HG03565 (cell line): ENCODE data around the gene MS4A3.
"Not testable (repeated sequence)": the region's sequence is repeated elsewhere in the genome, so short reads cannot be mapped to it uniquely, and the experiment has no call there.

ENCODE experiments used
- ATAC-seq: cut with Tn5 transposase; IDR thresholded peaks from one replicate; pipeline ENCODE4 v1.9.1; 2021; ENCODE audit warnings: mild to moderate bottlenecking, moderate library complexity; ENCODE audit not compliant: unreplicated experiment

MS4A3 gene

DNA sequence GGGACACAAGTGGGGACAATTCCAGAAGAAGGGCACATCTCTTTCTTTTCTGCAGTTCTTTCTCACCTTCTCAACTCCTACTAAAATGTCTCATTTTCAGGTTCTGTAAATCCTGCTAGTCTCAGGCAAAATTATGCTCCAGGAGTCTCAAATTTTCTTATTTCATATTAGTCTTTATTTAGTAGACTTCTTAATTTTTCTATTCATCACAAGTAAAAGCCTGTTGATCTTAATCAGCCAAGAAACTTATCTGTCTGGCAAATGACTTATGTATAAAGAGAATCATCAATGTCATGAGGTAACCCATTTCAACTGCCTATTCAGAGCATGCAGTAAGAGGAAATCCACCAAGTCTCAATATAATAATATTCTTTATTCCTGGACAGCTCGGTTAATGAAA lies 31.9 kb downstream of the MS4A3 start, which contains the start of gene MS4A2:
Gene MS4A2 (plus strand): TSS at position 301 of the 400 bp plus-strand sequence. CDS start 102 bp downstream, outside the sequence.
- ATAC-seq, result no peak

DNA sequence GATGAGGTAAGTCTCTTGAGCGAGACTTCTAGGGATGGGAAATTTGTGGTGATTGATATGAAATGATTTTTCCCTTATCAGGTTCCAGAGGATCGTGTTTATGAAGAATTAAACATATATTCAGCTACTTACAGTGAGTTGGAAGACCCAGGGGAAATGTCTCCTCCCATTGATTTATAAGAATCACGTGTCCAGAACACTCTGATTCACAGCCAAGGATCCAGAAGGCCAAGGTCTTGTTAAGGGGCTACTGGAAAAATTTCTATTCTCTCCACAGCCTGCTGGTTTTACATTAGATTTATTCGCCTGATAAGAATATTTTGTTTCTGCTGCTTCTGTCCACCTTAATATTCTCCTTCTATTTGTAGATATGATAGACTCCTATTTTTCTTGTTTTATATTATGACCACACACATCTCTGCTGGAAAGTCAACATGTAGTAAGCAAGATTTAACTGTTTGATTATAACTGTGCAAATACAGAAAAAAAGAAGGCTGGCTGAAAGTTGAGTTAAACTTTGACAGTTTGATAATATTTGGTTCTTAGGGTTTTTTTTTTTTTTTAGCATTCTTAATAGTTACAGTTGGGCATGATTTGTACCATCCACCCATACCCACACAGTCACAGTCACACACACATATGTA lies 39.1 kb downstream of the MS4A3 start:
- no peak for ATAC-seq

DNA sequence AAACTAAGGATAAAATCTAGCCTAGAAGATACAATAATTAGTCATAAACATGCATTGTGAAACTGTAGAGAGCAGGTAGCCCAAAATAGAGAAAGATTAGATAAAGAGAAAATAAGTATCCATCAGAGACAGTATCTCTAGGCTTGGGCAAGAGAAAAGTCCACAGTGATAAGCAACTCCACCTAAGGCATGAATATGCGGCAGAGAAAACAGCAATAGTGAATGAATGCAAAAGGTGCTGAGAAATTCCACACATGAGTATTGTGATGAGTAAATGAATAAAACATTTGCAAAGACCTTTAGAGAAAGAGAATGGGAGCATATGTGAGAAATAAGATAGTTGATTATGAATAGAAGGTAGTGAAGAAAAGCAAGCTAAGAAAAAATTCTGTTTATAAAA lies 40.7 kb downstream of the MS4A3 start:
- ATAC-seq, result no peak

DNA sequence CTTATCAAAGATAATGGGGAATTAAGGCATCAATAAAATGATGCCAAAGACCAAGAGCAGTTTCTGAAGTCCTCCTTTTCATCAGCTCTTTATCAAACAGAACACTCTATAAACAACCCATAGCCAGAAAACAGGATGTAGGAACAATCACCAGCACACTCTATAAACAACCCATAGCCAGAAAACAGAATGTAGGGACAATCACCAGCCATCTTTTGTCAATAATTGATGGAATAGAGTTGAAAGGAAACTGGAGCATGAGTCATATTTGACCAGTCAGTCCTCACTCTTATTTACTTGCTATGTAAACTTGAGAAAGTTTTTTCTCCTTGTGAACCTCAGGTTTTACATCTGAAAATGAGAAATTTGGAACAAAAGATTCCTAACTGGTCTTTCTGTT lies 42.0 kb downstream of the MS4A3 start:
- no peak for ATAC-seq

DNA sequence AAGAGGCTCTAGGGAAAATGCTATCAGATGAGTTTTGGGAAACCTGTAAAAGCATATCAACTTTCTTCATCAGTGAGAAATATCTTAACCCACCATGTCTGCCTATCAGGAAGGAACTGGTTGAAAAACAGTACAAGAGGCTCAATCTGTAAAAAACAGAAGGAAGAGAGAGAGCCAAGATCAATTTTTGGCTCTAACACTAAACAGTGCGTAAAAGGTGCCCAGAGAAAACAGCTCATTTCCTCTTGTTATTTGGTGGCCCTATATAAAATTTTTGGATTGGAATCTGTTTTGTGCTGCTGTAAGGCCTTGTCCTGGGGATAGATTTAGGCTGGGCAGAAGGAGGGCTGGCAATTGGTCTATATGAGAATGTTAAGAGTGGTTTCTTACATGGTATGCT lies 44.1 kb downstream of the MS4A3 start:
- ATAC-seq, result no peak

DNA sequence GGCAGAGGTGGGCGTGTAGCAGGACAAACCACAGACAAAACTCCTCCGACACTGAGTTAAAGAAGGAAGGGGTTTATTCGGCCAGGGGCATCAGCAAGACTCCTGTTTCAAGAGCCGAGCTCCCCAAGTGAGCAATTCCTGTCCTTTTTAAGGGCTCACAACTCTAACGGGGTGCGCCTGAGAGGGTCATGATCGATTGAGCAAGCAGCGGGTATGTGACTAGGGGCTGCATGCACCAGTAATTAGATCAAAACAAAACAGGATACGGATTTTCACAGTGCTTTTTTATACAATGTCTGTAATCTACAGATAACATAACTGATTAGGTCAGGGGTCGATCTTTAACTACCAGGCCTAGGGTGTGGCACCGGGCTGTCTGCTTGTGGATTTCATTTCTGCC lies 44.9 kb downstream of the MS4A3 start:
- ATAC-seq, result not testable (repeated sequence)

DNA sequence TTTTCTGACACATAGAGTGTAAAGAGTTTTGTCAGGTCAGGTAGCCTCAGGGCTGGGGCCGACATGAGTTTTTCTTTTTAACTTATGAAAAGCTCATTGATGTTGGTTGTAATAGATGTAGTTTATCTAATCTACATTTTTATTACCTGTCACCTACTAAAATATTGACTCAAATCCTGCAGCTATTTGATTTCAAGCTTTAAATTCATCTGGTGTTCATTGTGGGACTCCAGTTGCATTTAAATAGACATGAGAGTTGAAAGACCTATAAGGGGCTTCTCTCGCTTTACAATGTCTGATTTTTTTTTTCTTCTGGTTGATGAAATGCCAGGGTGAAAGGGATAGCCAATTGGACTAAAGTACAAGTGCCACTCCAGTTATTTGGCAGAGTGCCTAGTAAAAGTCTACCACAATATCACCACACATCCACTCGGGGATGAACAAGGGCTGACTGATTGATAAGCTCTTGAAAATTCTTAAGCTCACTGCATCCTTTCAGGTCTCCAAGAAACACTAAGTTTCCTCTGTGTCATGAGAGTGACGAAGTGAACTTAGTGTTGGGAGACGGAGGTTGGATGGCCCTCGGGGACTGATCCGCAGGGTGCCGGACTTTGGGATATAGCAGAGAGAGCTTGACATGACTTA lies 48.1 kb downstream of the MS4A3 start:
- ATAC-seq, result not testable (repeated sequence)

DNA sequence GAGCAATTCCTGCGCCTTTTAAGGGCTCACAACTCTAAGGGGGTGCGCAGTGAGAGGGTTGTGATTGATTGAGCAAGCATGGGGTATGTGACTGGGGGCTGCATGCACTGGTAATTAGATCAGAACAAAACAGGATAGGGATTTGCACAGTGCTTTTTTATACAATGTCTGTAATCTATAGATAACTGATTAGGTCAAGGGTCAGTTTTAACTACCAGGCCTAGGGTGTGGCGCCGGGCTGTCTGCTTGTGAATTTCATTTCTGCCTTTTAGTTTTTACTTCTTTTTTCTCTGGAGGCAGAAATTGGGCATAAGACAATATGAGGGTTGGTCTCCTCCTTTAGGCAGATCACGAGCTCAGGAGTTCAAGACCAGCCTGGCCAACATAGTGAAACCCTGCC lies 52.2 kb downstream of the MS4A3 start:
- ATAC-seq, result not testable (repeated sequence)

DNA sequence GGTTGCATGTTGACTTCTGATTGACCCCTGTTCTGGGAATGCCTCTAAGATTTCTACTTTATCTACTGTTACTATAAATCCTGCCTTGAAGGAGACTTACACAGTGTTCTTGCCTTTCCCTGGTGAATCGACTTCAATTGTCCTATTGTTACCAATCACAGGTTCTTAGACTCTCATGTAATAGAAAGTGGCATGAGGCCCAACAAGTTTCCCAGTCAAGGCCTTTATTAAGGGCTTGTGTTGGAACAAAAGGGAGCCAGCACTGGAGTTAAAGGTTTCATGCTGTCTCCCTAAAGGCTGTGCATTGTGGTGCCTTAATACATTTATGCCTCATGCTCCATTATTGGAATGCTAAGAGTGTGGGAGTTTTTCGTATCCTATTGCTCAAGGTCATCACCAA lies 55.3 kb downstream of the MS4A3 start:
- ATAC-seq, result no peak

DNA sequence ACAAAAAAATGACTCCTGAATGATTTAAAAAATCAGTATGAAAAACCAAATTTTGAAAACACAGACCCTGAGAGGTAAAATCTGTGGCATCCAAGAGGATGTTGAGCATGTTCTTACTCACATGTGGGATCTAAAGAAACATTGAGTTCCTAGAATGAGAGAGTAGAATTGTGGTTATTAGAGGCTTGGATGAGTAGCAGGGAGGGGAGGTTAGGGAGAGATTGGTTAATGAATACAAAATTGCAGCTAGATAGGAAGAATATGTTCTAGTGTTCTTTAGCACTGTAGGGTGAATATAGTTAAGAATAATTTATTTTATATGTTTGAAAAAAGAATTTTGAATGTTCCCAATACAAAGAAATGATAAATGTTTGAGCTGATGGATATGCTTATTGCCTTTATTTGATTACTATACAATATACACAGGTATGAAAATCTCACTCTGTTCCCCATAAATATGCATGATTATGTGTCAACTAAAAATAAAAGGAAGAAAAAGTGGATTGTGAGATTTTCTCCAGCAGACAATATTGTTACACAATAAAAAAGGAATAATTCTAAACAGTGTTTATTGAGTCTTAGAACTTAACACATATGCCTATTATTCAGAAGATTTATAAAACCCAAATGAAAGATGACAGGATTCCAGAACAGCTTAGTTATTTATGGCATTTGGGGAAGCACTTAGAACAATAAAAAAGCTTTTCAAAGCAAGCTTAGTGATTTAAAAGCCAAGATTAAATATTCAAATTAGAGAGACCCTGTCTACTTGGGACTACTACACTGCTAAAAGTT lies 60.7 kb downstream of the MS4A3 start:
- no peak for ATAC-seq

DNA sequence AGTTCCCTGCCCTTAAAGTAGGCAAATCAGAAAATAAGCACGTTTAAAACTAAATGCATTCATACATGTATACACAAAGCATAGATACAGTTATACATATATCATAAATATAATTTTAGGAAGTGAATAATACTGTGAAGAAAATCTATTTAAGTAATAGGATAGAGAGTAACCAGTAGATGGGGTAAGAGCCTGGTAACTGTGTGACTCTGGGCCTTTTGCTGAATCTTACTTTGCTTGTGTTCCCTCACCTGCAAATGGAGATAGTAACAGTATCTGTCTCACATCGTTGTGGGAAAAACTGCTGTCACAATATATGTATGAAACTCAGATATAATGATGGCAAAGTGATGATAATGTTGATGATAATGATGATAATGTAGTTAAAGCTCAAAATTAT lies 61.9 kb downstream of the MS4A3 start:
- no peak for ATAC-seq

DNA sequence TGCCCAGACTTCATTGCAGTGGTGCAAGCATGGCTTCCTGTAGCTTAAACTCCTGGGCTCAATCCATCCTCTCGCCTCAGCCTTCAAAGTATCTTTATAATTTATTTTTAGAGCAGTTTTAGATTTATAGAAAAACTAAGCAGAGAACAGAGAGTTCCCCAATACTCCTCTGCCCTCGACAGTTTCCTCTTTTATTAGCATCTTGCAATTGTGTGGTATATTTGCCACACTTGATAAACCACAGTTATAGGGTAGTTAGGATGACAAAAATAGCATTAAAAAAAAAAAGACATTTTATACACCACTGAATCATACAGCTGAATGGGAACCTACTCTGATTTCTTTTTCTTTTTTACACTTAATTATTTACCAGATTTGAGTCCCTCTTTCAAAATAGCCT lies 63.2 kb downstream of the MS4A3 start:
- ATAC-seq, result no peak
